Measurements from ENCODE around the gene CHCHD6.

Gene CHCHD6

GRCh38 chr3:126925411-126926171 lies 221.6 kb downstream of the CHCHD6 start:
- TF ChIP-seq REST (IDR thresholded peaks at IDR 0.05; ENCODE audit: insufficient read depth in 1 of 2, low read depth in 2 of 2, low read length in 2 of 2) (no peak), FOXP2 (optimal IDR thresholded peaks at IDR 0.05; ENCODE audit: borderline replicate concordance, extremely low read depth, extremely low read length, insufficient read depth) (no peak), TAF1 (IDR thresholded peaks at IDR 0.05; ENCODE audit: borderline replicate concordance, insufficient read depth, low read length) (no peak), POLR2AphosphoS5 (IDR thresholded peaks at IDR 0.05; ENCODE audit: low read depth, low read length) (no peak), SIN3A (IDR thresholded peaks at IDR 0.05; ENCODE audit: borderline replicate concordance, insufficient read depth, low read length) (no peak)

- TF ChIP-seq SIN3A (IDR thresholded peaks at IDR 0.05; ENCODE audit: borderline replicate concordance, insufficient read depth, low read length): no peak
- TF ChIP-seq FOXP2 (optimal IDR thresholded peaks at IDR 0.05; ENCODE audit: borderline replicate concordance, extremely low read depth, extremely low read length, insufficient read depth): no peak
- TF ChIP-seq POLR2AphosphoS5 (IDR thresholded peaks at IDR 0.05; ENCODE audit: low read depth, low read length): no peak
- TF ChIP-seq REST (IDR thresholded peaks at IDR 0.05; ENCODE audit: insufficient read depth in 1 of 2, low read depth in 2 of 2, low read length in 2 of 2): no peak
- peak; percentile 23; the same call in 1 of the 2 replicates for TF ChIP-seq TAF1 (IDR thresholded peaks at IDR 0.05; ENCODE audit: borderline replicate concordance, insufficient read depth, low read length)
Measured at GRCh38 chr3:126926684-126927400, 222.8 kb downstream of the CHCHD6 start.

GRCh38 chr3:126927401-126927750 lies 223.3 kb downstream of the CHCHD6 start:
- TF ChIP-seq FOXP2 (optimal IDR thresholded peaks at IDR 0.05; ENCODE audit: borderline replicate concordance, extremely low read depth, extremely low read length, insufficient read depth): no peak
- no peak for TF ChIP-seq SIN3A (IDR thresholded peaks at IDR 0.05; ENCODE audit: borderline replicate concordance, insufficient read depth, low read length)
- no peak for TF ChIP-seq POLR2AphosphoS5 (IDR thresholded peaks at IDR 0.05; ENCODE audit: low read depth, low read length)
- no peak for TF ChIP-seq TAF1 (IDR thresholded peaks at IDR 0.05; ENCODE audit: borderline replicate concordance, insufficient read depth, low read length)
- no peak for TF ChIP-seq REST (IDR thresholded peaks at IDR 0.05; ENCODE audit: insufficient read depth in 1 of 2, low read depth in 2 of 2, low read length in 2 of 2)

GRCh38 chr3:126927846-126928245 lies 223.8 kb downstream of the CHCHD6 start:
- no peak for TF ChIP-seq REST (IDR thresholded peaks at IDR 0.05; ENCODE audit: insufficient read depth in 1 of 2, low read depth in 2 of 2, low read length in 2 of 2)
- TF ChIP-seq POLR2AphosphoS5 (IDR thresholded peaks at IDR 0.05; ENCODE audit: low read depth, low read length): no peak
- no peak for TF ChIP-seq TAF1 (IDR thresholded peaks at IDR 0.05; ENCODE audit: borderline replicate concordance, insufficient read depth, low read length)
- TF ChIP-seq FOXP2 (optimal IDR thresholded peaks at IDR 0.05; ENCODE audit: borderline replicate concordance, extremely low read depth, extremely low read length, insufficient read depth): no peak
- no peak for TF ChIP-seq SIN3A (IDR thresholded peaks at IDR 0.05; ENCODE audit: borderline replicate concordance, insufficient read depth, low read length)
